ENCODE data around the gene CHST9. TPM values are rescaled to one million over a fixed set of nuclear protein-coding genes. Genes with fewer than 3 reads are reported as not detected.

Gene CHST9
- total and polyA plus RNA-seq, 10 of the 15 experiments (the other 5 are each of a cell fraction or from before 2014, with no cell fraction given) = 0.34 TPM; not detected in 9

DNA sequence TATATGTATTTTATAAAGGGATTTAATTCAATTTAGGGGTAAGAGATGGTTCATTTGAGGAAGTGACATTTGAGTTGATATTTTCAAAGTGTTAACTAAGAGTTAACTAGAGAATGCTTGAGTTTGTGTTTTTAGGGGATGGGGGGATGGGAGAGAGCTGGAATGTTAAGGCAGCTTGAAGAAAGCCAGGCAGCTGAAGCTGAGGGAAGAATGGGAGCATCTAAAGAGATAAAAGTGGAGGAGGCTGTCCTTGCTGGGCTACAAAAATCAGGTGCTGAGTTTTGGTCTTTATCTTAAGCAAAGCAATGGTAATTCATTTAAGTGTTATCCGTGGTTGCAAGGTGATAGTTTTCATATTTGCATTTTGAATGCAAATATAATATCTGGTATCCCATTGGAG, 9.2 kb downstream of the CHST9 start:
- Histone ChIP-seq H3K79me2 (ENCODE audit: control insufficient read depth, insufficient read depth, low read length) (no peaks in the 10 kb centered on the region), H4K20me1 (ENCODE audit: control insufficient read depth, insufficient read depth) (no peaks in the 10 kb centered on the region), H3K4me2 (ENCODE audit: control insufficient read depth, insufficient read depth) (no peak overlapping the region), H3K27me3 (replicated peaks in 1 of 2; ENCODE audit: control insufficient read depth in 2 of 2, insufficient read depth in 2 of 2, low read length in 1 of 2) (no peaks in the 10 kb centered on the region), H3K9ac (ENCODE audit: control insufficient read depth, insufficient read depth, low read length) (no peak overlapping the region), H2AFZ (ENCODE audit: control insufficient read depth, low read depth, low read length) (no peak overlapping the region), H3K4me3 (no peak overlapping the region), H3K36me3 (ENCODE audit: control insufficient read depth in 2 of 2, insufficient read depth in 2 of 2, low read length in 1 of 2) (no peaks in the 10 kb centered on the region), H3K27ac (ENCODE audit: control insufficient read depth, insufficient read depth) (no peak overlapping the region), H3K9me3 (replicated peaks; ENCODE audit: control insufficient read depth, insufficient read depth, low read length) (no peaks in the 10 kb centered on the region), H3K4me1 (ENCODE audit: control insufficient read depth, insufficient read depth, low read length) (no peaks in the 10 kb centered on the region)
- WGBS (ENCODE audit: insufficient coverage, insufficient replicate concordance, low lambda C conversion rate, missing lambda C conversion rate) = 0% methylated on average over 1 of the region's 1 CpG
- SMC1A ChIA-PET (ENCODE audit: uncharacterized antibody, unreplicated experiment) = no interaction called here
- FAIRE-seq = no peak
- POLR2A ChIA-PET = no interaction called here
- no TSS peak for BruUV-seq (replicated peaks)
- CTCF ChIA-PET = no interaction called here
- DNase-seq (ENCODE audit: low read depth, low spot score) = no peak
- RAD21 ChIA-PET (ENCODE audit: unreplicated experiment) = no interaction called here
- no peak for TF ChIP-seq TBL1XR1 (IDR thresholded peaks at IDR 0.05; ENCODE audit: low read depth, low read length)
- no peak for TF ChIP-seq MTA2 (IDR thresholded peaks at IDR 0.05; ENCODE audit: low read depth)
- intact Hi-C loops (cut with micrococcal nuclease; ENCODE audit: unreplicated experiment) (no loop called here), in situ Hi-C loops (cut with MboI) (no loop called here)
- no peak for ATAC-seq

DNA sequence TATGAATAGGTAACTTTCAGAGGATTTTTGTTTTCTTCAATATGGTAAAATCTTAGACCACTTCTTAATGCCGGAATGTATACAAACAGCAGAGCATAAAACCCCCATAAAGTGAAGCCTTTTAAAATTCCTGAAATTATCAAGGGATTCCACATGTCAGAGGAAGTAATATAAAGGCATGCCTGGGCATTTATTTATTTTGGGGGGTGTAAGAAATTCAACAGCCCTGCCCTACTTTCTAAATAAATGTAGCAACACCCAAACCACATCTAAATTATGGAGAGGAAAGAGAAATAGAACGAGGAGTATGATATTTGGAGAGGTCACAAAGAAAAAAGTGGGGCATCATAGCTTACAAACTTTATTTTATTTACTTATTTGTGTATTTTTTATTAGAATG, 9.9 kb downstream of the CHST9 start:
- Histone ChIP-seq H4K20me1 (ENCODE audit: control insufficient read depth, insufficient read depth) (no peaks in the 10 kb centered on the region), H3K9ac (ENCODE audit: control insufficient read depth, insufficient read depth, low read length) (no peak overlapping the region), H3K4me1 (ENCODE audit: control insufficient read depth, insufficient read depth, low read length) (no peaks in the 10 kb centered on the region), H3K79me2 (ENCODE audit: control insufficient read depth, insufficient read depth, low read length) (no peaks in the 10 kb centered on the region), H3K36me3 (ENCODE audit: control insufficient read depth in 2 of 2, insufficient read depth in 2 of 2, low read length in 1 of 2) (no peaks in the 10 kb centered on the region), H3K27ac (ENCODE audit: control insufficient read depth, insufficient read depth) (no peak overlapping the region), H3K9me3 (replicated peaks; ENCODE audit: control insufficient read depth, insufficient read depth, low read length) (no peaks in the 10 kb centered on the region), H3K4me2 (ENCODE audit: control insufficient read depth, insufficient read depth) (no peak overlapping the region), H2AFZ (ENCODE audit: control insufficient read depth, low read depth, low read length) (no peak overlapping the region), H3K27me3 (replicated peaks in 1 of 2; ENCODE audit: control insufficient read depth in 2 of 2, insufficient read depth in 2 of 2, low read length in 1 of 2) (no peaks in the 10 kb centered on the region), H3K4me3 (no peak overlapping the region)
- no TSS peak for BruUV-seq (replicated peaks)
- DNase-seq (ENCODE audit: low read depth, low spot score) = no peak
- ChIA-PET POLR2A (no interaction called here), RAD21 (ENCODE audit: unreplicated experiment) (no interaction called here), CTCF (no interaction called here), SMC1A (ENCODE audit: uncharacterized antibody, unreplicated experiment) (no interaction called here)
- no peak for ATAC-seq
- intact Hi-C loops (cut with micrococcal nuclease; ENCODE audit: unreplicated experiment) = no loop called here
- in situ Hi-C loops (cut with MboI) = no loop called here
- WGBS (ENCODE audit: insufficient coverage, insufficient replicate concordance, low lambda C conversion rate, missing lambda C conversion rate) = 0% methylated on average over 2 of the region's 2 CpGs
- FAIRE-seq = no peak
- TF ChIP-seq ESRRA (IDR thresholded peaks at IDR 0.05; ENCODE audit: low read length) (no peak), CREB1 (IDR thresholded peaks at IDR 0.05; ENCODE audit: low read depth) (no peak), ZNF622 (IDR thresholded peaks at IDR 0.05) (no peak), BHLHE40 (IDR thresholded peaks at IDR 0.05; ENCODE audit: borderline replicate concordance in 1 of 2, low read depth in 2 of 2, low read length in 1 of 2) (no peak), MTA2 (IDR thresholded peaks at IDR 0.05; ENCODE audit: low read depth) (no peak), CBFB (IDR thresholded peaks at IDR 0.05; ENCODE audit: low read depth) (no peak), SMC3 (IDR thresholded peaks at IDR 0.05; ENCODE audit: borderline replicate concordance, low read length) (no peak), MYB (IDR thresholded peaks at IDR 0.05; ENCODE audit: borderline replicate concordance, low read depth, low read length) (no peak), FOXM1 (IDR thresholded peaks at IDR 0.05; ENCODE audit: low read depth, low read length) (no peak)
- TF ChIP-seq, protein P1, sequence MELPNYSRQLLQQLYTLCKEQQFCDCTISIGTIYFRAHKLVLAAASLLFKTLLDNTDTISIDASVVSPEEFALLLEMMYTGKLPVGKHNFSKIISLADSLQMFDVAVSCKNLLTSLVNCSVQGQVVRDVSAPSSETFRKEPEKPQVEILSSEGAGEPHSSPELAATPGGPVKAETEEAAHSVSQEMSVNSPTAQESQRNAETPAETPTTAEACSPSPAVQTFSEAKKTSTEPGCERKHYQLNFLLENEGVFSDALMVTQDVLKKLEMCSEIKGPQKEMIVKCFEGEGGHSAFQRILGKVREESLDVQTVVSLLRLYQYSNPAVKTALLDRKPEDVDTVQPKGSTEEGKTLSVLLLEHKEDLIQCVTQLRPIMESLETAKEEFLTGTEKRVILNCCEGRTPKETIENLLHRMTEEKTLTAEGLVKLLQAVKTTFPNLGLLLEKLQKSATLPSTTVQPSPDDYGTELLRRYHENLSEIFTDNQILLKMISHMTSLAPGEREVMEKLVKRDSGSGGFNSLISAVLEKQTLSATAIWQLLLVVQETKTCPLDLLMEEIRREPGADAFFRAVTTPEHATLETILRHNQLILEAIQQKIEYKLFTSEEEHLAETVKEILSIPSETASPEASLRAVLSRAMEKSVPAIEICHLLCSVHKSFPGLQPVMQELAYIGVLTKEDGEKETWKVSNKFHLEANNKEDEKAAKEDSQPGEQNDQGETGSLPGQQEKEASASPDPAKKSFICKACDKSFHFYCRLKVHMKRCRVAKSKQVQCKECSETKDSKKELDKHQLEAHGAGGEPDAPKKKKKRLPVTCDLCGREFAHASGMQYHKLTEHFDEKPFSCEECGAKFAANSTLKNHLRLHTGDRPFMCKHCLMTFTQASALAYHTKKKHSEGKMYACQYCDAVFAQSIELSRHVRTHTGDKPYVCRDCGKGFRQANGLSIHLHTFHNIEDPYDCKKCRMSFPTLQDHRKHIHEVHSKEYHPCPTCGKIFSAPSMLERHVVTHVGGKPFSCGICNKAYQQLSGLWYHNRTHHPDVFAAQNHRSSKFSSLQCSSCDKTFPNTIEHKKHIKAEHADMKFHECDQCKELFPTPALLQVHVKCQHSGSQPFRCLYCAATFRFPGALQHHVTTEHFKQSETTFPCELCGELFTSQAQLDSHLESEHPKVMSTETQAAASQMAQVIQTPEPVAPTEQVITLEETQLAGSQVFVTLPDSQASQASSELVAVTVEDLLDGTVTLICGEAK (IDR thresholded peaks at IDR 0.05; ENCODE audit: borderline replicate concordance) = no peak
- TF ChIP-seq, protein P2, sequence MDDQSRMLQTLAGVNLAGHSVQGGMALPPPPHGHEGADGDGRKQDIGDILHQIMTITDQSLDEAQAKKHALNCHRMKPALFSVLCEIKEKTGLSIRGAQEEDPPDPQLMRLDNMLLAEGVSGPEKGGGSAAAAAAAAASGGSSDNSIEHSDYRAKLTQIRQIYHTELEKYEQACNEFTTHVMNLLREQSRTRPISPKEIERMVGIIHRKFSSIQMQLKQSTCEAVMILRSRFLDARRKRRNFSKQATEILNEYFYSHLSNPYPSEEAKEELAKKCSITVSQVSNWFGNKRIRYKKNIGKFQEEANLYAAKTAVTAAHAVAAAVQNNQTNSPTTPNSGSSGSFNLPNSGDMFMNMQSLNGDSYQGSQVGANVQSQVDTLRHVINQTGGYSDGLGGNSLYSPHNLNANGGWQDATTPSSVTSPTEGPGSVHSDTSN (IDR thresholded peaks at IDR 0.05; ENCODE audit: insufficient replicate concordance, low read depth, low read length) = no peak
- TF ChIP-seq, protein P3, sequence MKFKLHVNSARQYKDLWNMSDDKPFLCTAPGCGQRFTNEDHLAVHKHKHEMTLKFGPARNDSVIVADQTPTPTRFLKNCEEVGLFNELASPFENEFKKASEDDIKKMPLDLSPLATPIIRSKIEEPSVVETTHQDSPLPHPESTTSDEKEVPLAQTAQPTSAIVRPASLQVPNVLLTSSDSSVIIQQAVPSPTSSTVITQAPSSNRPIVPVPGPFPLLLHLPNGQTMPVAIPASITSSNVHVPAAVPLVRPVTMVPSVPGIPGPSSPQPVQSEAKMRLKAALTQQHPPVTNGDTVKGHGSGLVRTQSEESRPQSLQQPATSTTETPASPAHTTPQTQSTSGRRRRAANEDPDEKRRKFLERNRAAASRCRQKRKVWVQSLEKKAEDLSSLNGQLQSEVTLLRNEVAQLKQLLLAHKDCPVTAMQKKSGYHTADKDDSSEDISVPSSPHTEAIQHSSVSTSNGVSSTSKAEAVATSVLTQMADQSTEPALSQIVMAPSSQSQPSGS (IDR thresholded peaks at IDR 0.05; ENCODE audit: low read length) = no peak

Measured in GM12878 (cell line).